ENCODE results near the gene ALKBH3.

- TF ChIP-seq CTCF (IDR thresholded peaks at IDR 0.05; ENCODE audit: poor library complexity) (no peak), EZH2 (IDR thresholded peaks at IDR 0.05; ENCODE audit: borderline replicate concordance) (no peak), EZH2phosphoT487 (IDR thresholded peaks at IDR 0.05; ENCODE audit: low read depth, severe bottlenecking, unreplicated experiment) (no peak)
These were observed 27.6 kb downstream of the ALKBH3 start for GRCh38 chr11:43908191-43908590.
